GM10847 (cell line): ENCODE results near the gene TOR3A.

Source experiments
- POLR2A ChIP-seq: IDR thresholded peaks from 2 replicates; pipeline ENCODE4 v1.6.1; 2011; ENCODE audit not compliant: insufficient read length; ENCODE audit errors: extremely low read depth

TOR3A gene

DNA sequence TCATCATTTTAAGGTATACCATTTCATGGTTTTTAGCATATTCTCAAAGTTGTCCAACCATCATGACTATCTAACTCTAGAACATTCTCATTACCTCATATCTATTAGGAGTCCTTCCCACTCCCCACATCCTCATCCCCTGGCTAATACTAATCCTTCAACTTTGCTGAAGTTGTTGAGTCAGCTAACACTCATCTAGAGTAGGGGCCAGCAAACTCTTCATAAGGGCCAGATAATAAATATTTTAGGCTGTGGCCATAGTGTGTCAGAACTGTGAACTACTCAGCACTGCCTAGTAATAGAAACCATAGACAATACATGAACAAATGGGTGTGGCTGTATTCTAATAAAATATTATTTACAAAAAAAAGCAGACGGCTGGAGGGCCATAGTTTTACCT lies 43.0 kb downstream of the TOR3A start:
- TF ChIP-seq POLR2A, result no peak

DNA sequence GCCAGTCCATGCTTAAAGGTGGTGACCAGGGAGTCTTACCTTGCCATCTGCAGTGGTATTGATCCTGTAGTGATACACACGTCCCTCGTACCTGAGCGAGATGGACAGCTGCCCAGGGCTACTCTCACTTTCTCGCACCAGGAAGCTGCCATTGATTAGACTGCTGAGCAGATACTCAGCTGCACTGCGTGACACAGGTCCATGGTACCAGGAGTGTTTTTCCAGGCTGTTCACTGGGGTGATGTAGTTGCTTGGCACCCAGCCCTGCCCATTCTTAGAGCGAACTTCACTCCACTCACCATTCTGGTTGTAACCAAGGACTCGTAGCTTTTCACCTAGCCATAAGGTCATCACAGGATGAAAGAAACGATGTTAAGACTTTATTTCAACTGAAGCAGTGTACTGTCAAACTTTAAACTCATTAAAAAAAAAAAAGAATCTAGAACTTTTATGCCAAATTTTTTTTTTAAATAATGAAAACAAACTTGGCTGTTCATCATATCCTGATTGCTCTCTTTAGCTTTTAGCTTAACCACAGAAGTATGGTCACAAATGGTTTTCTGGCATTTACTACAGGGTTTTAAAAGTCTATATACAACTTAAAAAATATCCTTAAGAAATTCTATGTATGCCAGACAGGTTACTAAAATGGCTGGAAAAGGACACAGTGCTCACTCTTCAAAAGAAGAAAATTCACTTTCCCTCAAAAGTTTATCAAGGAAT lies 44.6 kb downstream of the TOR3A start:
- TF ChIP-seq POLR2A, result no peak

DNA sequence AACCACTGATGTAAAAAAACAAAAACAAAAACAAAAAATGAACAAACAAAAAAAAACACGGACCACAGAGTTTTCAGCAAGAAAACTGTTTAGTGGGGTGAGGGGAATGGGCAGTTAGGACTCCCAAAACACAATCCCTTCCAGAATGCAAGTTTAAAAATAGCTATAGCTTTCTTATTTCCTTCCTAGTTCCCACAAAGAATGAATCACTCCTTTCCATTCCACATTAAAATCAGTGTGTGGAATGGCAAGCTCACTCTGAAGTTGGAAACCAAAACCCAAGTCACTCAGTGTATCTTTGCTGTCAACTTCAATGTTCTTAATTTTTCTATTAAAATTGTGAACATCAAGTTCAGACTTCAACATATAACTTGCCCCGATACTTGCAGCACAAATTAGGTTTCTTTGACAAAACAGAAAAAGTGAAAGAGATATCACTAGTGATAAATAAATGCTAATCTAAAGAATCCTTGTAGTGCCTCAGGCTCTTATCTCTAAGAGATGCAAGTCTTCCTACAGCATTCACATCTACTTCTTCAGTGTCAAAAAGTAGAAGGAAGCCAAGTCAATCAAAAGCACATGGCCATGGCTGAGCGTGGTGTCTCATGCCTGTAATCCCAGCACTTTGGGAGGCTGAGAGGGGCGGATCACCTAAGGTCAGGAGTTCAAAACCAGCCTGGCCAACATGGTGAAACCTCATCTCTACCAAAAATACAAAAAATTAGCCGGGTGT lies 45.5 kb downstream of the TOR3A start:
- no peak for TF ChIP-seq POLR2A

DNA sequence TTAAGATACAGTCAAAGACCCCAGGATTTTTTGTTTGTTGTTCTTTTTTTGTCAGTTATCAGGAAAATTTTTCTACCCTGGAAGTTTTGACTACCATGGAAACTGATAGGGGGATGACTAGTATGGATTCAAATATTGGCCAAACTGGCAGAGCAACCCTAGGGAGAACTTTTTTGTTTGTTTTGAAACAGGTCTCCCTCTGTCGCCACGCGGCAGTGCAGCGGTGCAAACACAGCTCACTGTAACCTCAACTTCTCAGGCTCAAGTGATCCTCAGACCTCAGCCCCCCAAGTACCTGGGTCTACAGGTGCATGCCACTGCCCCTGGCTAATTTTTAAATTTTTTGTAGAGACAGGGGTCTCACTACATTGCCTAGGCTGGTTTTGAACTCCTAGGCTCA lies 46.6 kb downstream of the TOR3A start:
- TF ChIP-seq POLR2A, result no peak

DNA sequence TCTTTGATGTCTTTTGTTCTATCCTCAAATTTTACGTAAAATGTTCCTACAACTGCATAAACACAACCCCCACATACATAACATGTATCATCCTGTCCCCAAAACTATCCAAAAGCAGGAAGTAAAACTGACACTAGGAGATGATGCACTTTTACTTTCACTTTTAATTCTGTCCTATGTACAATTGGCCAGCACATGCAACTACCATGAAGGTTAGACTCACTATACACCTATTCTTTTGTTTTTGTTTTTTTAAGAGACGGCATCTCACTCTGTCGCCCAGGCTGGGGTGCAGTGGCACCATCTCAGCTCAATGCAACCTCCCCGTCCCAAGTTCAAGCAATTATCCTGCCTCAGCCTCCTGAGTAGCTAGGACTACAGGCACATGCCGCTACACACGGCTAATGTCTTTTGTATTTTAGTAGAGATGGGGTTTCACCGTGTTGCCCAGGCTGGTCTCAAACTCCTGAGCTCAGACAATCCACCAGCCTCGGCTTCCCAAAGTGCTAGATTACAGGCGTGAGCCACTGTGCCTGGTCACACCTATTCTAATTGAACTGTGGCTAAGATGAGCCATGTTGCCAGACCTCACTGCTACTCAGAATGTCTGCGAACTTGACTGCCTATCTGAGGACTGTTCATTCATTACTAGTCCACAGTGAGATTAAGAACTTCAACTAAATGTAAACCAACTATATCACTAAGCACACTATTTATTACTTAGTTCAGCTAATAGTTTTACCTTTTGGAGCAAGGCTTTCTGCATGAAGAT lies 48.0 kb downstream of the TOR3A start:
- no peak for TF ChIP-seq POLR2A

DNA sequence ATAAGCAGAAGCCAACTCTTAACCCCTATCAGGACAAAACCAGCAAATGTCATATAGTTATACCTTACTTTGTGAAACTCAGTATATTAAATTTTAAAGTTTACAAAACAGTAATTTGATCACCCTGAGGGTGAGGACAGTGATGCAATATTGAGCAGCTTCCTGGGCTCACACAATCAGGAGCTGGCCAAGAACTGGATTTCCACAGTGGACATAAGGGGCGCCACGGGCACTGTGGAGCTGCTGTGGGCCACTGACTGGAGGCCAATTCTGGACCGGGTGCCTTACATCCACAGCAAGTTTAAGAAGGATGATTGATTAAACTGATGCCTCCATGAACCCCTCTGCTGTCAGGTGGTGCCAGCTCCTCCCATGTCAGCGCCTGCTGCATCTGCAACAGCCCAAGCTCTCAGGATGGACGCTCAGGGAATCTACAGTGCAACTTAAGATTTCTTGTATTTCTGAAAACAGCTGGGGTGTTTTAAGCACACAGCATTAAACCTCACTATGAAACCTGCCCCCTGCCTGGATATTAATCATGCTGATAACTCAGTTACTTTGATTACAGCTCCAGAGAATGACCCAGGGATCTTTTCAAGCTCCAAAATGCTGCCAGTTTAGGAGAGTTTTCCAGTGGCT lies 55.9 kb downstream of the TOR3A start:
- no peak for TF ChIP-seq POLR2A

DNA sequence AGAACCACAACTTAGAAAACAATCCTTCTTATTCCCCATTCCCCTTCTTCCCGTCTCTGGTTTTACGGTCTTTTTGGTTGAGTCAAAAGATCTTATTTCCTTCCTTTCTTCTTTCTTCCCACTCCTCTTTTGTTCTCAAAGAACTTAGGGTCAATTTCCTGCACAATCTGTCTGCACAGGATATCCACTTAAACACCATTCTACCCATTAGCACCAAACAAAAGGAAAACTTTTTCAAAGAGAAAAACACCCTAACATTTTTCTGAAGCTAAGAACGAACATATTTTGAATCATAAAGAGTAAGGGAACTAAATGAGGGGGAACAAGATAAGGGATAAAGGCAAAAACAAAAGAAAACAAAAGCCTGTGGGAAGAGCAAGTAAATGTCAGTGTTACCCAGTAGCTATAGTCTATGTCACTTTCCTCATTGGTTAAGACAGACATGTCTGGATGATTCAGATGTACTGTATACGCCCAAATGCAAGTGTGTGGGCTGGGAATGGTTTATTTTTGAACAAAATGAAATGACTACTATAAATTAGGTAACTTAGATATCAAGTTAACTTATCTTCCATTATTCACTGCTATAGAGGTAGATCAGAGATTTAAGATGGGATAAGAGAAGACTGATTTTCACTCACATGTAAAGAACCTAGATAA lies 59.9 kb downstream of the TOR3A start:
- TF ChIP-seq POLR2A, result no peak

DNA sequence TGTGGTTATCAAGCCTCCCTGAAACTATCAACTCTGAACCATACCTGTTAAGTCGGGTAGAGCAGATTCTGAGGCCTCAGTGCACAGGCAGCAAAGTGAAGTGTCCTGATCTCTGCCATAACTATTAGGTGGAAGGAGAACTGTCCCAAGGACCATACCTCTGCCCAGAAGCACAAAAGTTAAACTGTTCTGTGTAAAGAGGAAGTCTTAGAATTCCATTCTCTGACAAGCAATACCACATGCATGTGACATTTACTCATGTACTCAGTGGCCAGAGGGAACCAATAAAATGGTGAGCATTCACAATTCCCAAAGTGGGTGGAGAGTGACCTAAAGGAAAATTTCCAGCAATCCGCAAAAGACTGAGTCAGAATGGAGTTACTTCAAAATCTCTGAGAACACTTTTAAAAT lies 61.0 kb downstream of the TOR3A start:
- no peak for TF ChIP-seq POLR2A

DNA sequence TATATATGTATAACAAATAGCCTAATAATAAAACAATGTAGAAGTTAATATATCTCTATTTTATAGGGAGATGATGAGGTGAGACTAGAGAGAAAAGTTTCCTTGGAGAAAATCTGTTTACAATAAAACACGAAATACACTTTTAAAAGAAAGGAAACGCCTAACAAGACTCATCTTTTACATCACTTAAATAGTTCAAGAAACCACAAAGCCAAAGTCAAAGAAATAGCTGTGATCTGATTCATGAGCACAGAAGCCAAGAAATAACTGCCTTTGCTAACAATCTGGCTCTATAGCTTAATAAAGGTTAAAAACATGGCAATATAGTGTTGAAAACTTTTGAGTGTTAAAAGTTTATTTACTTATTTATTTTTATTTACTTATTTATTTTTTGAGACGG lies 61.5 kb downstream of the TOR3A start:
- TF ChIP-seq POLR2A, result no peak

DNA sequence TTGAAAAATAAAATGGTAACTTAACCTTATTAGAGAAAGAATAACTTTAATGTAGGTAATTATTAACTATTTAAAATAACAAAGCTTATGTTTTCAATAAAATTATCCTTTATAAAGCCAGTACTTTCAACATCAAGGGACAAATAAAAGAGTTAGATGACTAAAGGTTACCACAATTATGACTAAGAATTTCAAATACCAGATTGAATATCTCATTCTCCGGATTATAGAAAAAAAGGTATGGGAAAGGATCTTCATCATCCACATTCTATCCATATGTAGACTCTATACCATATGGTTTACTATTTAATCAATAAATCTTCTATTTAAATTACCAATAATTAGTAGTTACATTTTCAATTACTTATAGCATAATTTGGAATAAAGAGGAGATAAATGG lies 62.8 kb downstream of the TOR3A start:
- no peak for TF ChIP-seq POLR2A

DNA sequence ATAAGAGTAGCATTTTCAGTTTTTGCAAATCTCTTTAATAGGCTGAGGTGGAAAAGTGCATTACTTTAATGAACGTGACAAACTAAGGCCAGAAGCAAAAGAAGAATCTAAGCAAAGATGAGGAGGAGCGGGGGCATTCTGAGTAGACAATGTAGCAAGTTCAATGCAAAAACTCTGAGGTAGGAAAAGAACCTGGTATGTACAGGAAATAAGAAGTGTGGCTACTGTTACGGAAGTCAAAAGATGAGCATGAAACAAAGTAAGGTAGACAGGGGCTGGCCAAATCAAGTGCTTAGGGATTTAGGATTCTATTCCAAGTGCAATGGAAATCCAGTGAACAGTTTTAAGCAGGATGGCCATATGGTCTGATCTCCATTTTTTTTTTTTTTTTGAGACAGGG lies 63.7 kb downstream of the TOR3A start:
- TF ChIP-seq POLR2A, result no peak
